HG02943 (cell line): ENCODE results near the gene SPATC1L.
"Not testable (repeated sequence)": the region's sequence is repeated elsewhere in the genome, so short reads cannot be mapped to it uniquely, and the experiment has no call there.

ENCODE experiments used
- ATAC-seq: cut with Tn5 transposase; IDR thresholded peaks from one replicate; pipeline ENCODE4 v1.9.1; 2021; ENCODE audit warnings: mild to moderate bottlenecking, low read depth, moderate library complexity; ENCODE audit not compliant: unreplicated experiment

SPATC1L gene

GRCh38 chr21:46183910-46184624 lies at the start of gene SPATC1L:
Gene SPATC1L (minus strand): TSS chr21:46184459. CDS start chr21:46182816, 1,643 bp downstream.
- ATAC-seq: no peak

GRCh38 chr21:46229923-46230260 lies 45.6 kb upstream of the SPATC1L start:
- no peak for ATAC-seq

- ATAC-seq: peak; percentile 33
Measured at GRCh38 chr21:46229133-46229922, 45.1 kb upstream of the SPATC1L start.

- peak; percentile 78 for ATAC-seq
Measured at GRCh38 chr21:46228345-46229051, 44.2 kb upstream of the SPATC1L start, which contains the start of gene LSS. Gene LSS (minus strand): TSS chr21:46228774. CDS start chr21:46228745, 29 bp downstream.

- ATAC-seq: no peak
Measured at GRCh38 chr21:46227811-46228344, 43.6 kb upstream of the SPATC1L start.

DNA sequence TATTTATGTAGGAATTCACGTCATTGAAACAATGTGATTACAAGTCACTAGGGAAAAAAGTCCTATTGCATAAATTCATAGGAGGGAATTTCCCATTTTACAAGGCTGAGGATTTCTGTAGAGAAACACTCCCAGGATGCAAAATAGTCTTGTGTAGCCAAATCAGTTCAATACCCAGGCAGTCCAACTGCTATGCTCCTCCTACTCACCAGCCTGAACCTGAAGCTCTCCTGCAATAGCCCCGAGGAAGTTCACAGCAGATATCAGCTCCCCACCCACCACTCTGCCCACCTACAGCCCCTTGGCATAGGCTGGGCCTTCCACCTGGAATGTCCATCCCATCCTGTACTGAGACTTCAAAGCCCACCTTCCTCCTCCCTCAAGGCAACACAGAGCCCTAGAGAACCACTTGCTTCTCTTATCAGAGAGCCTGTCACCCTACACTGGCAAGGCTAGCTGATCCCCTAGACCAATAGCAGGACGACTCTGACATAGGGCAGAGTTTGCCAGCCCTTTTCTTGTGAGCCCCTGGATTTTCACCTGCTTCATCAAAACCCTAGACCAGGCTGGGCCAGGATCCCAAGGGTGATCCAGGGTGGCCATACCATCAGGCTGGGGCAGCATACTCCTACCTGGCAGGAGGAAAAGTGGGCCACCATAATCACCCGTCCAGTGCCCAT lies 42.8 kb upstream of the SPATC1L start:
- no peak for ATAC-seq

- no peak for ATAC-seq
Measured at GRCh38 chr21:46226146-46226545, 41.9 kb upstream of the SPATC1L start.

DNA sequence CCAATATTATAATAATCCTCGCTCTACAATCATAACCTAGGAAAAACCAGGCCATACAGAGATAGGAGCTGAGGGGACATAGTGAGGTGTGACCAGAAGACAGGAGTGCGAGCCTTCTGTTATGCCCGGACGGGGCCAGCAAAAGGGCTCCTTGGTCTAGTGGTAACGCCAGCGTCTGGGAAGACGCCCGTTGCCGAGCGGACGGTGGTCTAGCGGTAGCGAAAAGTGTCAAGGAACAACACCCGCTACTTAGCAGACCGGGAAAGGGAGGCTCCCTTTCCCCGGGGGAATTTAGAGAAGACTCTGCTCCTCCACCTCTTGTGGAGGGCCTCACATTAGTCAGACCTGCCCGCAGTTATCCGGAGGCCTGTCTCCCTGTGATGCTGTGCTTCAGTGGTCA lies 39.4 kb upstream of the SPATC1L start:
- ATAC-seq: not testable (repeated sequence)

- no peak for ATAC-seq
Measured at GRCh38 chr21:46223217-46223616, 39.0 kb upstream of the SPATC1L start.

DNA sequence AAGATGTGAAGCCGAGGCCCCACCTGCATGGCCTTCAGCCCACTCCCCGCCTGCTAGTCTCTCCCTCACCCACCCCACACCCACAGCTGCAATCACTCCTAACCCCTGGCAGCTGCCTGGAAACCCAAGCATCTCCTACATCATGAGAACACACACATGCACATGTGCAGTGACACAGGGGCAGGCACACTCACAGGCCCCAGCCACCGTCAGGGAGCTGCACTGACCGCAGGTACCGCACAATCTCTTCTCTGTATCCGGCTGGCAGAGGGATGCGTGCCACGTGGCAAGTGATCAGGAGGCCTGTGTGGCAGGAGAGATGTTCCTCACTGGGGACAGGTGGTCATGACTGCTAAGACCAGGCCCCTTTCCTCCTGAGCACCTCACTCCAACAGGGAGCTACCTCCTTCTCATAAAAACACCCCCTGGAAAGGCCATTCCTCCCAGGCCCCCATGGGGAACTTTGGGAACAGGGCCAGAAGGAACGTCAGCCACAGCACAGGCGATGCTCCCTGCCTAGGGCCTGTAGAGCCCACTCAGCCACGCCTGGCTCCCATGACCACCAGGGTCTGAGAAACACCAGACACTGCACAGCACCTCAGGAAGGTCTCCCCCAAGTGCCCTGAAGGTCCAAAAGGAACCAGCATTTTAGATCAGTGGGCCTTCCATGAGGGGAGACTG lies 38.3 kb upstream of the SPATC1L start:
- ATAC-seq: no peak

DNA sequence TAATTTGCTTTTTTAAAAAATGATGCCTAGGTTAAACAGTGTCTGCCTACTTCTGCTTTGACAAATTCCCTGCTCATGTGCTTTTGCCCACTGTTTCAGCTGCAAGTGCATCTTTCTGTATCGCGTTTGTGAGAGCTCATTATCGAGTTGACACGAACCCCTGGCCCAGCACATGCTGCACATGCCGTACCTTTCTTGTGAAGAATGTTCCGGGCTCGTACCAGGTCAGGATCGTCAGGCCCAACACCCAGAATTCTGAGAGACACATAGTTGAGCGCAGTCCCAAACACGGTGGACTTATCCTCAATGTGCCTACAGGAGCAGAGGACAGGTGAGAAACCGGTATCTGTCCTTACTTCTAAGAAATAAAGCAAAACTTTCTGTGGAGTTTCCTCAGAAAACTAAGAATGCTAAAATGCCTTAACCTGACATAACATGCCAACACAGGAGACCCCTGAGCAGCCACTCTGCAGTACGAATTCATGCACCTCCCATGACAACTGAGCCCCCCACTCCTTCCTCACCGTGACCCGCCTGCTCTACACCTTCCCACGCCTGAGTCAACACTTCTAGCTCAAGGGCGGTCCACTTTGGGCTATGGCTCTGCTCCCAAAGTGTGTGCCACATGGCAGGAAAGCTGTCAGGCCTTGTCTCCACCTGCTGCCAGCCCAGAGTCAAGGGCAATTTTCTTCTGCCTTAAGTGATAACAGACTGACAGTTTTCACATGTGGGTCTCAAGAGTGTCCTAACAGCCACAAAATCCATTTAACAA lies 37.6 kb upstream of the SPATC1L start:
- ATAC-seq: no peak

GRCh38 chr21:46220847-46221246 lies 36.6 kb upstream of the SPATC1L start:
- no peak for ATAC-seq

- no peak for ATAC-seq
Measured at GRCh38 chr21:46220275-46220810, 36.1 kb upstream of the SPATC1L start.

DNA sequence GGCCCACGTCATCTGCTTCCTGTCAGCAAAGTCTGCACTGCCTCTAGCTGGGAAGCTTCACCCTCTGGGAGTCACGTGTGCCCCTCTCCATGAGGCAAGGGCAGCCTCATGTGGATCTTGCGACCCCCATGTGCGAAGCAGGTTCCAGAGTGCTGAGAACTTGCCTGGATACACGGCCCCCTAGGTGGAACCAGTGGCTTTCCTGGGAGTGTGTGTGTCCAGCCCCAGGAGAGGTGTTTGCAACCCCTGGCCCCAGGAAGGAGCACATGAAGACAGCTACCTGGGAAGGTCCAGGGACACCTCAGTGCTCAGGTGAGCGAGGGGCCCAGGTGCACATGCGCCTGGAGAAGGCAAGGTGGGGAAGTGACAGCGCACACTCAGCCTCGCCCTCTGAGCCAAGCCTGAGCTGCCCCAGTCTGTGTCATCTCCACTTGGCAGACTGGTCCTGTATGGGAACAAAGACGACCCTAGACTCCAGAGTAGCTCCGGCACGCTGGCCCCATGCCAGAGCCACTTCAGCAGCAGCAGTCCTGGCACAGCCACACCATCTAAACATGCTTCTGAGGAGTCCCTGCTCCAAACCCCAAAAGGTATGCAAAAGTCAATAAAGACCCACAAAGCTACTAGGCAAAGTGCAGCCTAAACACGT lies 35.5 kb upstream of the SPATC1L start:
- ATAC-seq: no peak

DNA sequence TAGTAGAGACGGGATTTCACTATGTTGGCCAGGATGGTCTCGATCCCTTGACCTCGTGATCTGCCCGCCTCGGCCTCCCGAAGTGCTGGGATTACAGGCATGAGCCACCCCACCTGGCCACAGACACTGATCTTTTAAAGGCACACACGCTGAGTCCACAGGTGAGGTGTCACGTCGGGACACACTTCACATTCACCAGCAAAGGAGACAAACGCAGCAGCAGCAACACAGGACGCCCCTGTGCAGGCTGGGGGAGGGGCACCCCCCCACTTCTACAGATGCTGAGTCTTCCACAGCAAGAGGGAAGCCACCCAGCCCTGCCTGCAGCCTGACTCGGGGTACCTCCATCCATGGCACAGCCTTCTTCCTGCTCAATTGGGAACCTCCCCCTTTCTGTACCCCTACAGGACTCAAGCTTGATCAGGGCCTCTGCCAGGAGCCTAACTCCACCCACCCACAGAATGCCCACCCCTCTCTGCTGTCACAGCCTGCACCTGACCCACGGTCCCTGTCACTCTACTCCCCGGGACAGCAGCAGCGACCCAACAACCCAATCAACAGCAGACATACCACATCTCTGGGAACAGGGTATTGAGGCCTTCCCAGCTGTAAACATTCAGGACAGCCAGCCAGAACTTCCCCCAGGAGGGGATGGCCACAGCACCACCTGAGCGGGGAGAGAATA lies 34.8 kb upstream of the SPATC1L start:
- ATAC-seq: no peak

DNA sequence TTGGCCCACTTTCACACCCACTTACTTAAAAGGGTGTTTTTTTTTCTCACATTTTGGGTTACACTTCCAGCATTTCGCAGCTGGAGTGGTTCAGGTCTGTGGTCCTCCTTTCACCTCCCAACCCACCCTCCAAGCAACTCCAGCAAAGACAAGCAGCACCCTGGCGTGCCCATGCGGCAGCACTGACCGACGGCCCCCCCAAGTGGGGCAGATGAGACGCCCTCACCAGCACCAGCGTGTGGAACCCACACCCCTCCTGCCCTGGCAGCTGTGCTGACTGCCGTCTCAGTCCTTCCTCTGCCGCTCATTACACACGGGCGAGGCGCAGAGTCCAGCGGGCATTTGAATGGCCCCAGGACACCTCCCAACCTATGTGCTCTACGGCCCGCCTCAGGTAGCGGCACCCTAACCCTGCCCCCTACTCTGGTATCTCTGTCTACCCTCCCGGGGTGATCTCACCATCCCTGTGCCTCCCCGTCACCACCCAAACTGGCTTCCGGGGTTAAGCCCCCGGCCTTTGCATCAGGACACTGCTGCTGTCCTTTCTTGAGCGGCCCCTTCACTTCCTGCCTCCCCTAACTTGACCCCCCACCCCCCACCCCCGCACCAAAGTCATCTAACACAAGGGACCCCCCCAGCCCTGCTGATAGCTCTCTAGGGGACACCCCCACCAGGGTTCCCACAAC lies 33.4 kb upstream of the SPATC1L start:
- no peak for ATAC-seq

DNA sequence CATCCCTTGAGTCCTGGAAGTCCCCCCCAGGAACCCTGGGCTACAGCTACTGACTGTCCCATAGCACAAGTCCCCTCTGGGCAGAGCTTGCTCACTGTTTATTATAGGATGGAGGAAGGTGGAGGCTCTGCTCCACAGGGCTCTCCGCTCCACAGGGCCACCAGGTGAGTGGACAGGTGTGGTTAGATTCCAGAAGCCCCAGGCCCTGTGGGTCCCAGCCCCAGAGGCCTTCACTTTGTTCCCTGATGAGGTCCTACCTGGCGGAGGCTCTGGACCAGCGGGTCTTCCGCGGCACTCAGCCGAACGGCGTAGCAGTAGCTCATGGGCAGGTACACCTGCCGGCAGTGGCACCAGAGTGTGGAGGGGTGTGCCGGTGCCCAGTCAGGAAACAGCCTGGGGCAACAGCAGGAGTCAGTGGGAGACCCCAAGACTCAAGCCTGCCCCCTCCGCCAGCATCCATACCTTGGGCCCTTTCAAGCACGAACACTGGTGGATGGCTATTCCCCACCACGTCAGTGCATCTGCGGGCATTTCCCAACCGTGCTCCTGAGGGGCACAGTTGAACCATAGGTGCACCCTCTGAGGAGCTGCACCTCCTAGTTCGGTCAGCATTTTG lies 32.0 kb upstream of the SPATC1L start:
- no peak for ATAC-seq
